H1 (cell line): Measurements from ENCODE around the gene CNNM4. TPM values are rescaled to one million over a fixed set of nuclear protein-coding genes. Genes with fewer than 3 reads are reported as not detected.

ENCODE experiments used
- CTCF ChIA-PET: fragments of 300-600 bp; sonication (Branson Sonifier 250); formaldehyde crosslinking; loops from one replicate; lab custom pipeline; 2021; ENCODE audit not compliant: partially characterized antibody; lab: Charles Lee
- POLR2A ChIA-PET: fragments of 300-600 bp; sonication (Branson Sonifier 250); formaldehyde crosslinking; loops from one replicate; lab custom pipeline; 2021; ENCODE audit warnings: inconsistent platforms; ENCODE audit not compliant: partially characterized antibody; lab: Charles Lee
- DNase-seq, 2 experiments: peaks; one replicate each; pipeline versions ENCODE4 v3.0.0 to v3.0.0-alpha.2; 2010 to 2022; ENCODE audit warnings: low spot score in 2 of 2, low read depth in 1 of 2, mixed read lengths in 1 of 2
- FAIRE-seq: peaks from 2 replicates; lab custom pipeline; 2011; peaks lifted over from hg19 to GRCh38; lab: Jason Lieb, UNC
- H2AFZ ChIP-seq: 2 replicates; pipeline ENCODE4 v1.8.1; 2012; ENCODE audit warnings: low read length, inconsistent platforms
- H2AK5ac ChIP-seq: 2 replicates; pipeline ENCODE4 v1.6.1; 2013; ENCODE audit warnings: low read depth, low read length
- H2BK120ac ChIP-seq: replicated peaks from 2 replicates; pipeline ENCODE3; 2013; ENCODE audit warnings: low read depth, low read length, inconsistent platforms
- H2BK12ac ChIP-seq: 2 replicates; pipeline ENCODE4 v1.6.1; 2013; ENCODE audit warnings: low read depth, low read length
- H2BK15ac ChIP-seq: 2 replicates; pipeline ENCODE4 v1.6.1; 2013; ENCODE audit warnings: low read length
- H2BK20ac ChIP-seq: 2 replicates; pipeline ENCODE4 v1.6.1; 2013; ENCODE audit warnings: low read length
- H2BK5ac ChIP-seq: 2 replicates; pipeline ENCODE4 v1.6.1; 2013; ENCODE audit warnings: low read depth, low read length
- H3K14ac ChIP-seq: 2 replicates; pipeline ENCODE4 v1.6.1; 2013; ENCODE audit warnings: inconsistent platforms; ENCODE audit not compliant: insufficient read length
- H3K18ac ChIP-seq: 2 replicates; pipeline ENCODE4 v1.6.1; 2013; ENCODE audit warnings: low read length; ENCODE audit errors: extremely low read depth
- H3K23ac ChIP-seq: 2 replicates; pipeline ENCODE4 v1.6.1; 2013; ENCODE audit warnings: inconsistent platforms; ENCODE audit not compliant: insufficient read length
- H3K23me2 ChIP-seq: 2 replicates; pipeline ENCODE4 v1.6.1; 2013; ENCODE audit warnings: low read depth, low read length
- H3K27ac ChIP-seq: 2 replicates; pipeline ENCODE4 v1.6.1; 2011; ENCODE audit warnings: low read depth, low read length, inconsistent platforms
- H3K27me3 ChIP-seq, 4 experiments: replicated peaks in 1 of 4; 1 replicate in 1 of 4; 2 replicates in 3 of 4; pipeline versions ENCODE4 v1.6.1 to v1.8.1; 2011 to 2013; ENCODE audit warnings: low read length in 3 of 4, mild to moderate bottlenecking in 3 of 4, inconsistent platforms in 2 of 4, mixed read lengths in 2 of 4, moderate library complexity in 1 of 4; ENCODE audit not compliant: control insufficient read depth in 3 of 4, insufficient read depth in 3 of 4; ENCODE audit errors: extremely low read depth in 1 of 4
- H3K36me3 ChIP-seq, 4 experiments: 2 replicates each; pipeline versions ENCODE4 v1.6.1 to v1.8.1; 2011 to 2013; ENCODE audit warnings: mild to moderate bottlenecking in 4 of 4, low read length in 3 of 4, moderate library complexity in 2 of 4, control low read depth in 1 of 4, inconsistent platforms in 1 of 4; ENCODE audit not compliant: insufficient read depth in 4 of 4, control insufficient read depth in 2 of 4
- H3K4ac ChIP-seq: replicated peaks from 2 replicates; pipeline ENCODE3; 2013; ENCODE audit warnings: low read length, low read depth, mixed read lengths, inconsistent platforms; ENCODE audit not compliant: insufficient read length
- H3K4me1 ChIP-seq, 4 experiments: replicated peaks in 1 of 4; 1 replicate in 1 of 4; 2 replicates in 3 of 4; pipeline versions ENCODE4 v1.6.1 to v1.8.1; 2011 to 2013; ENCODE audit warnings: low read length in 3 of 4, inconsistent platforms in 2 of 4, mixed read lengths in 1 of 4; ENCODE audit not compliant: insufficient read depth in 4 of 4, control insufficient read depth in 3 of 4
- H3K4me2 ChIP-seq, 2 experiments: 2 replicates each; pipeline versions ENCODE4 v1.6.1 to v1.8.1; 2011 to 2013; ENCODE audit warnings: low read depth in 2 of 2, low read length in 2 of 2, control low read depth in 1 of 2, inconsistent platforms in 1 of 2, mild to moderate bottlenecking in 1 of 2; ENCODE audit not compliant: insufficient read depth in 1 of 2
- H3K4me3 ChIP-seq, 4 experiments: fragments of 200-600, 300-600 bp in 1 of 4; sonication (generic), shearing (Covaris generic), sonication (Bioruptor Twin) in 1 of 4; 2 replicates each; pipeline versions ENCODE4 v1.5.1 to v1.8.1; 2011 to 2016; ENCODE audit warnings: low read length in 4 of 4, low read depth in 3 of 4, control low read depth in 2 of 4, inconsistent platforms in 2 of 4, mild to moderate bottlenecking in 2 of 4, mixed read lengths in 1 of 4, moderate library complexity in 1 of 4; ENCODE audit not compliant: insufficient read depth in 2 of 4; ENCODE audit errors: extremely low read depth in 1 of 4
- H3K56ac ChIP-seq: replicated peaks from 2 replicates; pipeline ENCODE3; 2013; ENCODE audit warnings: low read depth, mild to moderate bottlenecking, mixed read lengths, low read length, inconsistent platforms; ENCODE audit not compliant: insufficient read length
- H3K79me1 ChIP-seq: 2 replicates; pipeline ENCODE4 v1.6.1; 2013; ENCODE audit warnings: low read depth, low read length, control low read depth
- H3K79me2 ChIP-seq, 2 experiments: 2 replicates each; pipeline versions ENCODE4 v1.6.1 to v1.8.1; 2012 to 2013; ENCODE audit warnings: low read length in 2 of 2, mild to moderate bottlenecking in 2 of 2, inconsistent platforms in 1 of 2; ENCODE audit not compliant: insufficient read depth in 2 of 2, control insufficient read depth in 1 of 2
- H3K9ac ChIP-seq, 4 experiments: replicated peaks in 1 of 4; 1 replicate in 1 of 4; 2 replicates in 3 of 4; pipeline versions ENCODE4 v1.6.1 to v1.8.1; 2011 to 2013; ENCODE audit warnings: low read depth in 3 of 4, low read length in 3 of 4, control low read depth in 2 of 4, mild to moderate bottlenecking in 2 of 4, moderate library complexity in 2 of 4, inconsistent platforms in 1 of 4; ENCODE audit errors: extremely low read depth in 1 of 4
- H3K9me3 ChIP-seq, 2 experiments: 2 replicates each; pipeline versions ENCODE4 v1.6.1 to v1.8.1; 2012 to 2013; ENCODE audit warnings: mild to moderate bottlenecking in 2 of 2, moderate library complexity in 2 of 2, control low read depth in 1 of 2, inconsistent platforms in 1 of 2, low read depth in 1 of 2, low read length in 1 of 2, mixed read lengths in 1 of 2; ENCODE audit not compliant: insufficient read depth in 2 of 2
- H4K20me1 ChIP-seq, 2 experiments: replicated peaks in 1 of 2; 2 replicates each; pipeline versions ENCODE3 to v1.8.1; 2011 to 2013; ENCODE audit warnings: inconsistent platforms in 2 of 2, low read length in 2 of 2, mild to moderate bottlenecking in 1 of 2; ENCODE audit not compliant: insufficient read depth in 2 of 2, control insufficient read depth in 1 of 2
- H4K5ac ChIP-seq: 2 replicates; pipeline ENCODE4 v1.6.1; 2013; ENCODE audit warnings: low read length, low read depth, mixed read lengths, inconsistent platforms; ENCODE audit not compliant: insufficient read length
- H4K8ac ChIP-seq: 2 replicates; pipeline ENCODE4 v1.8.0; 2013; ENCODE audit warnings: mild to moderate bottlenecking, moderate library complexity, low read length, inconsistent platforms; ENCODE audit not compliant: insufficient read depth; ENCODE audit errors: extremely low read depth
- H4K91ac ChIP-seq: replicated peaks from 2 replicates; pipeline ENCODE3; 2013; ENCODE audit warnings: low read length, mixed read lengths, inconsistent platforms; ENCODE audit not compliant: insufficient read length
- CHD2 ChIP-seq: IDR thresholded peaks from 2 replicates; pipeline ENCODE4 v1.6.1; 2012; ENCODE audit warnings: low read length, improper control_type of control experiment
- EGR1 ChIP-seq: IDR thresholded peaks from 2 replicates; pipeline ENCODE4 v1.6.1; 2011; ENCODE audit warnings: low read depth, low read length, borderline replicate concordance
- FOSL1 ChIP-seq: IDR thresholded peaks from 2 replicates; pipeline ENCODE4 v1.6.1; 2011; ENCODE audit warnings: mild to moderate bottlenecking, low read depth, low read length, moderate library complexity; ENCODE audit not compliant: insufficient read depth
- POLR2A ChIP-seq, 2 experiments: IDR thresholded peaks; 1 replicate in 1 of 2; 2 replicates in 1 of 2; pipeline ENCODE4 v1.6.1; 2011; ENCODE audit warnings: low read depth in 2 of 2, low read length in 2 of 2, mild to moderate bottlenecking in 2 of 2; ENCODE audit errors: control extremely low read depth in 1 of 2
- RNF2 ChIP-seq: fragments of 200-900, 300-1000 bp; sonication (generic); IDR thresholded peaks from 2 replicates; pipeline ENCODE4 v1.7.1; 2016; ENCODE audit warnings: borderline replicate concordance, low read depth, mild to moderate bottlenecking, antibody characterized with exemption, low read length; ENCODE audit not compliant: poor library complexity, severe bottlenecking; ENCODE audit errors: missing control alignments
- SIX5 ChIP-seq: IDR thresholded peaks from 2 replicates; pipeline ENCODE4 v1.6.1; 2011; ENCODE audit warnings: mild to moderate bottlenecking, low read depth, low read length
- TBP ChIP-seq: IDR thresholded peaks from 2 replicates; pipeline ENCODE4 v1.6.1; 2011; ENCODE audit warnings: low read depth, low read length, improper control_type of control experiment
- WGBS, 2 experiments: shearing (Covaris generic) in 1 of 2; methylation state at CpG; one replicate each; pipeline versions ENCODE4 v1.1.6 to v1.1.7; 2013 to 2015; ENCODE audit warnings: low lambda C conversion rate in 2 of 2, mixed read lengths in 2 of 2, inconsistent platforms in 1 of 2, low coverage in 1 of 2, missing lambda C conversion rate in 1 of 2; ENCODE audit not compliant: insufficient replicate concordance in 2 of 2, insufficient coverage in 1 of 2, insufficient read length in 1 of 2; ENCODE audit errors: extremely low coverage in 1 of 2, missing lambda C conversion rate in 1 of 2; 5-methylcytosine and 5-hydroxymethylcytosine counted together
- long read RNA-seq, 2 experiments: library from RNA in 1 of 2; library from capped mRNA in 1 of 2; stranded (forward); transcript quantifications; one replicate each; pipeline ENCODE4 v2.0.0, GENCODE V29; 2021; ENCODE audit warnings: inconsistent platforms in 1 of 2
- polyA minus RNA-seq, 3 experiments: library from RNA; depleted of rRNA, polyadenylated mRNA; stranded (reverse); fragments of >200 nt; gene quantifications; 1 replicate in 2 of 3; 2 replicates in 1 of 3; pipeline ENCODE4 v1.2.3, GENCODE V29; 2011
- polyA plus RNA-seq, 7 experiments: library from polyadenylated mRNA; depleted of rRNA in 3 of 7; stranded (reverse) in 5 of 7; unstranded in 2 of 7; fragments of >200 nt in 5 of 7; fragments of 200-250 nt in 2 of 7; gene quantifications; 1 replicate in 5 of 7; 2 replicates in 1 of 7; 4 replicates in 1 of 7; pipeline versions ENCODE4 v1.2.1 to v1.2.3, GENCODE V29; 2011 to 2013; ENCODE audit warnings: missing spikeins in 2 of 7, mixed read lengths in 2 of 7
- total RNA-seq: library from RNA; stranded (reverse); fragmentation: NEBNext Ultra II Directional; extraction: Animal tissue kit (Norgen Biotek cat#: 25700); gene quantifications from 2 replicates; pipeline ENCODE4 v1.2.1, GENCODE V29; 2021

Gene CNNM4
- total RNA-seq, result 10.7 and 11.0 TPM in 2 replicates
- polyA plus RNA-seq (2011; rRNA removed), result 10.3 and 13.0 TPM in 2 replicates
- polyA plus RNA-seq (2011; cell fraction: cytosol; rRNA removed), result 9.1 TPM
- polyA plus RNA-seq (2011; cell fraction: nucleus; rRNA removed), result 14.5 TPM
- polyA plus RNA-seq (2012, experiment 1 of 2), result 7.8 to 10.7 TPM (median 8.8 TPM) in 4 replicates
- polyA plus RNA-seq (2012, experiment 2 of 2), result 9.7 TPM
- 14.0 TPM for polyA plus RNA-seq (2013, experiment 1 of 2)
- 14.7 TPM for polyA plus RNA-seq (2013, experiment 2 of 2)
- 19.8 and 22.7 TPM in 2 replicates for polyA minus RNA-seq (2011; rRNA and poly(A)+ RNA removed)
- polyA minus RNA-seq (2011; cell fraction: cytosol; rRNA and poly(A)+ RNA removed), result 13.0 TPM
- polyA minus RNA-seq (2011; cell fraction: nucleus; rRNA and poly(A)+ RNA removed), result 11.9 TPM
- long read RNA-seq, experiment 1, full-length matches to known transcripts, result 1 of 16 reads
- long read RNA-seq, experiment 1, partial matches to known transcripts, result 13 of 16 reads
- long read RNA-seq, experiment 1, other reads (novel, unspliced or antisense), result 2 of 16 reads
- long read RNA-seq, experiment 2, partial matches to known transcripts, result 0 of 3 reads
- long read RNA-seq, experiment 2, other reads (novel, unspliced or antisense), result 3 of 3 reads

DNA sequence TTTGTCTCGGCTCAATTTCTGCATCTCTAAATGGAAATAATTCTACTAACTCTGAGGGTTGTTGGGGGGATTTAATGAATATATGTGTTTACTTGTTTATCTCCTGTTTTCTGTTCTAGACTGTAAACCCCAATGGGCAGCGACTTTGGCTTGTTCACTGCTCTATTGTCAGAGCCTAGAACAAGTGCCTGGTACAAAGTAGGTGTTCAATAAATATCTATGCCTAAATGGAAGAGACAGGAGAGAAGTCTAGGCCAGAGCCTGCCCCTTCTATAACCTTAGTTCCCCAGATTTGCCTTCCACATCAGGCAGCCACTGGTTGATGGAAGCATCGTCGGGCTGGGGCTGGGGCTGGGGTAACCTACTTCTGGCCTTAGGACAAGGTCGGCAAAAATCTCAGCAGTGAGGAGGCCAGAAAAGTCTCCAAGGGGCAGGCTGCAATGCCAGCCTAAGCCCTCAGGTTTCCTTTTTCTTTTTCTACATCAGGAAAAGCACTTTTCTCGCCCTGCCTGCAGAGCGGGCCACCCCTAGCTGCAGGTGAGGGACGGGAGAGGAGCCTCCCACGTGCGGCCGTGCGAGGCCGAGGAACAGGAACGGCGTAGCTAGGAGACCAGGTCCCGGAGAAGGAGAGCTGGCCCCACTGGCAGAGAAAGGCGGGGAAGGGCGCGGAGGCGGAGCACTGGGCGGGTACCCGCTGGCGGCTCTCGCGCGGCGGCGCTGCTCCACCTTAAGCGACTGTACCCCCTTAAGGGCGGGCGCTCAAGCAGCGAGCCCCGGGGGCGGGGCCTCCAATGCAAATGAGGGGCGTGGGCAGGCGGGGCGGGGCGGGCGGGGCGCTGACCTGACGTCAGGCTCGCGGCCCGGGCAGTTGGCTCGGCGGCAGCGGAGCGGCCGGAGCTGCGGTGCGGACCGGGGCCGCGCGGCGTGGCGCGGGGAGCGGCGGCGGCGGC, at the start of gene CNNM4:
TSS of gene CNNM4 (plus strand) at position 867 of the 950 bp plus-strand sequence. CDS start 98 bp downstream, outside the sequence.
- FAIRE-seq, result no peak
- H3K27ac ChIP-seq, result no peak within 1 kb of the TSS; the same call in 1 of the 2 replicates
- TF ChIP-seq EGR1, result no peak
- no peak for TF ChIP-seq SIX5
- TF ChIP-seq RNF2, result no peak
- no peak for TF ChIP-seq FOSL1
- TF ChIP-seq CHD2, result peak; percentile 56; the same call in 1 of the 2 replicates
- peak; percentile 56; the same call in 1 of the 2 replicates for TF ChIP-seq TBP
- peak in 1 of 2 experiments; percentile 70; a peak in 2 of 3 replicates for TF ChIP-seq POLR2A (IDR thresholded peaks at IDR 0.05; ENCODE audit: control extremely low read depth in 1 of 2, low read depth in 2 of 2, low read length in 2 of 2)

More for the DNA sequence above, at the start of gene CNNM4:
- H3K56ac ChIP-seq, result peak within 1 kb of the TSS; percentile 34
- peak within 1 kb of the TSS; percentile 30; the same call in 1 of the 2 replicates for H2AK5ac ChIP-seq
- ChIA-PET CTCF (interaction anchor here (0.6 to 6.8 kb wide), 15 partner anchors 9 to 166 kb away, joined by 3 to 64 read pairs (median 4); no protein-coding TSS in a partner anchor), POLR2A (interaction anchor here (1.0 to 1.5 kb wide), 3 partner anchors 9 to 56 kb away, joined by 3 to 6 read pairs (median 3); partner anchors contain the start of gene CNNM3)
- H4K20me1 ChIP-seq, result peaks cover 0 to 9% of the 10 kb centered on the region in 2 experiments
- peaks cover 11 to 41% (median 26%) of the 10 kb centered on the region in 4 experiments for H3K4me1 ChIP-seq
- H3K4me3 ChIP-seq, result peak within 1 kb of the TSS; percentile 49 to 68 (median 60)
- H2BK20ac ChIP-seq, result no peak within 1 kb of the TSS
- H3K36me3 ChIP-seq, result no peaks in the 10 kb centered on the region
- no peak within 1 kb of the TSS for H3K23ac ChIP-seq
- peak within 1 kb of the TSS; percentile 95 for H3K4ac ChIP-seq
- H2BK15ac ChIP-seq, result peak within 1 kb of the TSS; percentile 98
- peak within 1 kb of the TSS; percentile 79 to 90 for H3K4me2 ChIP-seq
- peak within 1 kb of the TSS; percentile 85 for H2BK5ac ChIP-seq
- H4K91ac ChIP-seq, result peak within 1 kb of the TSS; percentile 79
- peak within 1 kb of the TSS in 3 of 4 experiments; percentile 42 to 55 (median 55); a peak in 5 of 7 replicates for H3K9ac ChIP-seq
- H3K23me2 ChIP-seq, result peaks cover 11% of the 10 kb centered on the region
- H4K8ac ChIP-seq, result peak within 1 kb of the TSS; percentile 91
- WGBS, 2 experiments, result 13% methylated on average over 34 of the region's 62 CpGs; no CpG with 5 or more reads in 1 of the 2 experiments
- H3K27me3 ChIP-seq, result peaks cover 0 to 8% (median 4%) of the 10 kb centered on the region in 4 experiments; a peak in 2 of 7 replicates
- no peaks in the 10 kb centered on the region for H3K79me1 ChIP-seq
- H2BK12ac ChIP-seq, result peak within 1 kb of the TSS; percentile 94
- peak within 1 kb of the TSS; percentile 69 for H4K5ac ChIP-seq
- H2AFZ ChIP-seq, result peak within 1 kb of the TSS; percentile 95
- H3K9me3 ChIP-seq, result no peaks in the 10 kb centered on the region
- H3K18ac ChIP-seq, result peak within 1 kb of the TSS; percentile 89
- H3K79me2 ChIP-seq, result peaks cover 0 to 11% of the 10 kb centered on the region in 2 experiments; a peak in 1 of 4 replicates
- peak within 1 kb of the TSS; percentile 45 for H2BK120ac ChIP-seq
- no peak within 1 kb of the TSS for H3K14ac ChIP-seq
- peak; percentile 80 to 91 for DNase-seq
